ENCODE data around the gene NAT10. TPM values are rescaled to one million over a fixed set of nuclear protein-coding genes. Genes with fewer than 3 reads are reported as not detected.

Gene NAT10
- total RNA-seq, 1 experiment from 2014 or later, result 48.7 TPM

DNA sequence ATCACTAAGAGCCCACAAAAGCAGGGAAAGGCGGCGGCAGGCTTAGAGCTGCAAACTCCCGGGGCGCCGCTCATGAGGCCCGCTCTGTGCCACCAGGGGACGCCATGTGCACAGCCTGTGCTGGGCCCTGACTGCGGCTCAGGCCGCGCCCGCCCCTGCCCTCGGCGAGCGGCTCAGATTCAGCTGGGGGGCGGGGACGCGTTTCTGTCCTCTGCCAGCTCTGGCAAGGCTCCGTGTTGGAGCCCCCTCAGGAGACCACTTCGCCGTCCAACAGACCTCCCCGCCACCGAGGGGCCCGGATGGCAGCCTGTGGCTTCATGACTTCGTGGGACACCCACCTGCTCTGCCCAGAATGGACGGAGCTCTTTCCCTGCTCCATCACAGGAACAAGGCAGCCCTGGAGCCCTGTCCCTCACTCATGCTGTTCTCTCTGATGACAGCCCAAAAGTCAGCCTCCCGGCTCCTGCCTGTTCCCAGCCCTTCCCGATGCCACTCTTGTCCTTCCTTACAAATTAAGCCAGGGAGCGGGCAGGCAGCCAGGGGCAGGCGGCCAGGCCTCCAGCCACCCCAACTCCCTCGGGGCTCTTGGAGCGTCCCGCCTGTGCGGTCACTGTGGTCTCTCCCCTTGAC lies 69.1 kb downstream of the NAT10 start:
- Histone ChIP-seq H3K9me2 (replicated peaks; ENCODE audit: low read length) (no peaks in the 10 kb centered on the region), H4K20me1 (ENCODE audit: low read length) (no peaks in the 10 kb centered on the region), H2AFZ (ENCODE audit: low read length) (peak overlapping the region; percentile 52), H3K27me3 (ENCODE audit: low read length) (no peaks in the 10 kb centered on the region), H3K36me3 (ENCODE audit: low read depth, low read length) (no peaks in the 10 kb centered on the region), H3K9me3 (ENCODE audit: low read length) (no peaks in the 10 kb centered on the region), H3F3A (ENCODE audit: low read length, unreplicated experiment) (no peaks in the 10 kb centered on the region), H3K27ac (ENCODE audit: low read length) (no peak overlapping the region), H3K79me2 (ENCODE audit: low read length) (no peaks in the 10 kb centered on the region), H3K4me2 (ENCODE audit: low read length) (peak overlapping the region; percentile 80), H3K9ac (ENCODE audit: low read length) (no peak overlapping the region), H3K4me1 (ENCODE audit: insufficient read depth, low read length) (peaks cover 11% of the 10 kb centered on the region; the same call in 1 of the 2 replicates), H3K4me3 (ENCODE audit: low read length) (peak overlapping the region; percentile 58; the same call in 1 of the 2 replicates)
- intact Hi-C loops (cut with micrococcal nuclease), result loop anchor here (1.0 to 10.0 kb wide), 3 partner anchors 90 to 293 kb away; no protein-coding TSS in a partner anchor
- DNase-seq (peak; percentile 76), ATAC-seq (peak; percentile 100)
- BruUV-seq (replicated peaks), result no TSS peak
- ChIA-PET CTCF (interaction anchor here (0.6 to 1.5 kb wide), 20 partner anchors 9 to 1468 kb away, joined by 3 to 29 read pairs (median 4); partner anchors contain the start of gene ABTB2), POLR2A (ENCODE audit: unreplicated experiment) (interaction anchor here (0.5 to 1.3 kb wide), 4 partner anchors 84 to 469 kb away, joined by 4 to 11 read pairs (median 5); partner anchors contain the start of gene ABTB2)
- TF ChIP-seq EZH2phosphoT487 (IDR thresholded peaks at IDR 0.05; ENCODE audit: borderline replicate concordance, low read length), result no peak
- TF ChIP-seq, protein P1, sequence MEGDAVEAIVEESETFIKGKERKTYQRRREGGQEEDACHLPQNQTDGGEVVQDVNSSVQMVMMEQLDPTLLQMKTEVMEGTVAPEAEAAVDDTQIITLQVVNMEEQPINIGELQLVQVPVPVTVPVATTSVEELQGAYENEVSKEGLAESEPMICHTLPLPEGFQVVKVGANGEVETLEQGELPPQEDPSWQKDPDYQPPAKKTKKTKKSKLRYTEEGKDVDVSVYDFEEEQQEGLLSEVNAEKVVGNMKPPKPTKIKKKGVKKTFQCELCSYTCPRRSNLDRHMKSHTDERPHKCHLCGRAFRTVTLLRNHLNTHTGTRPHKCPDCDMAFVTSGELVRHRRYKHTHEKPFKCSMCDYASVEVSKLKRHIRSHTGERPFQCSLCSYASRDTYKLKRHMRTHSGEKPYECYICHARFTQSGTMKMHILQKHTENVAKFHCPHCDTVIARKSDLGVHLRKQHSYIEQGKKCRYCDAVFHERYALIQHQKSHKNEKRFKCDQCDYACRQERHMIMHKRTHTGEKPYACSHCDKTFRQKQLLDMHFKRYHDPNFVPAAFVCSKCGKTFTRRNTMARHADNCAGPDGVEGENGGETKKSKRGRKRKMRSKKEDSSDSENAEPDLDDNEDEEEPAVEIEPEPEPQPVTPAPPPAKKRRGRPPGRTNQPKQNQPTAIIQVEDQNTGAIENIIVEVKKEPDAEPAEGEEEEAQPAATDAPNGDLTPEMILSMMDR (conservative IDR thresholded peaks at IDR 0.05; ENCODE audit: low read depth, low read length), result peak; percentile 79

DNA sequence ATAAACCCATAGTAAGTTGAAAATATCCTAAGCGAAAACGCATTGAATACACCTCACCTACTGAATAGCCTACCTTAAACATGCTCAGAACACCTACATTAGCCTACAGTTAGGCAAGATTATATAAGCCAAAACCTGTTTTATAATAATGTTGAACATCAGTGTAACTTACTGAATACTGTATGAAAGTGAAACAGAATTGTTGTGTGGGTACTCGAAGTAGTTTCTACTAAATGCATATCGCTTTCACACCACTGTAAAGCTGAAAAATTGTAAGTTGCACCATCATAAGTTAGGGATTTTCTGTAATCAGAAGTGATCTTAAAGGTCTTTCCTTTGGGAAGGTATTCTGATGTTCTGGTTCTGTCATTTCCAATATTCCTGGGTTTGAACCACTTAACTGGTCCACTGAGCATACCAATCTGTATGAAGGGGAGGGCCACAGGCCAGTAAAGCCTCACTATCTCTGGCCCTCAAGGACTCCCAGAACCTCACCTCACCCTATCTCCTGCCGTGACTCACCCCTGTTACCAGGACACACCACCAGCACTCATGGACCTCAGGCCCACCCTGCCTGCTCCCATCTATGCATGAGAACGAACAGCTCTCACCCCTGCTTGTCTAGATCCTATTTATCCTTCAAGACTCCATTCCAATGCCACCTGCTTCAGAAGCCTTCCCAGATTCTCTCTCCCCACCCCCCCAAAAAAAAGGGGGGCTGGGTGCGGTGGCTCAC lies 70.0 kb downstream of the NAT10 start:
- Histone ChIP-seq H3K9me3 (ENCODE audit: low read length) (no peaks in the 10 kb centered on the region), H3K4me1 (ENCODE audit: insufficient read depth, low read length) (peaks cover 11% of the 10 kb centered on the region; the same call in 1 of the 2 replicates), H3F3A (ENCODE audit: low read length, unreplicated experiment) (no peaks in the 10 kb centered on the region), H3K9ac (ENCODE audit: low read length) (no peak overlapping the region), H3K36me3 (ENCODE audit: low read depth, low read length) (no peaks in the 10 kb centered on the region), H3K27ac (ENCODE audit: low read length) (no peak overlapping the region), H3K4me3 (ENCODE audit: low read length) (no peak overlapping the region), H4K20me1 (ENCODE audit: low read length) (no peaks in the 10 kb centered on the region), H2AFZ (ENCODE audit: low read length) (no peak overlapping the region), H3K9me2 (replicated peaks; ENCODE audit: low read length) (no peaks in the 10 kb centered on the region), H3K4me2 (ENCODE audit: low read length) (no peak overlapping the region), H3K27me3 (ENCODE audit: low read length) (no peaks in the 10 kb centered on the region), H3K79me2 (ENCODE audit: low read length) (no peaks in the 10 kb centered on the region)
- ChIA-PET CTCF (no interaction called here), POLR2A (ENCODE audit: unreplicated experiment) (no interaction called here)
- no peak for ATAC-seq
- no peak for DNase-seq
- TF ChIP-seq EZH2 (IDR thresholded peaks at IDR 0.05; ENCODE audit: low read length, unreplicated experiment) (no peak), EZH2phosphoT487 (IDR thresholded peaks at IDR 0.05; ENCODE audit: borderline replicate concordance, low read length) (no peak)
- TF ChIP-seq, protein P1 (conservative IDR thresholded peaks at IDR 0.05; ENCODE audit: low read depth, low read length), result no peak
- intact Hi-C loops (cut with micrococcal nuclease), result loop anchor here (10.0 kb wide), 1 partner anchor 89 kb away; no protein-coding TSS in a partner anchor
- no TSS peak for BruUV-seq (replicated peaks)
